SK-N-SH (cell line): ENCODE results near the gene AKR1C2. TPM values are rescaled to one million over a fixed set of nuclear protein-coding genes. Genes with fewer than 3 reads are reported as not detected.
"Not testable (repeated sequence)": the region's sequence is repeated elsewhere in the genome, so short reads cannot be mapped to it uniquely, and the experiment has no call there.

Experiments used
- CTCF ChIA-PET: fragments of 300-600, 350-600 bp; formaldehyde crosslinking; extraction: SDS; loops from one replicate; lab custom pipeline; 2021; lab: Yijun Ruan, JAX
- POLR2A ChIA-PET: fragments of 350-600 bp; sonication (Branson Sonifier 250); formaldehyde crosslinking; extraction: SDS; loops from one replicate; lab custom pipeline; 2020; ENCODE audit warnings: antibody characterized with exemption, inconsistent platforms; lab: Yijun Ruan, JAX
- DNase-seq: peaks from one replicate; pipeline ENCODE4 v3.0.0; 2012
- H2AFZ ChIP-seq: fragments of 200-600 bp; sonication (generic); 2 replicates; pipeline ENCODE4 v1.8.1; 2016; ENCODE audit warnings: antibody characterized with exemption, mild to moderate bottlenecking, low read depth
- H3F3A ChIP-seq: fragments of 200-600 bp; sonication (generic); replicated peaks from 2 replicates; pipeline ENCODE3; 2016; ENCODE audit warnings: antibody characterized with exemption, mild to moderate bottlenecking; ENCODE audit not compliant: insufficient read depth
- H3K27ac ChIP-seq, 2 experiments: fragments of 200-500 bp in 1 of 2; fragments of 200-600 bp in 1 of 2; sonication (Bioruptor generic) in 1 of 2; sonication (generic), shearing (Covaris generic) in 1 of 2; 2 replicates each; pipeline versions ENCODE4 v1.5.1 to v1.6.1; 2014 to 2016; ENCODE audit warnings: low read depth in 2 of 2, inconsistent platforms in 1 of 2, low read length in 1 of 2, mild to moderate bottlenecking in 1 of 2, mixed read lengths in 1 of 2
- H3K27me3 ChIP-seq: fragments of 200-600 bp; sonication (generic), shearing (Covaris generic); 2 replicates; pipeline ENCODE4 v1.6.1; 2016; ENCODE audit warnings: mixed run types; ENCODE audit not compliant: insufficient read depth
- H3K36me3 ChIP-seq, 2 experiments: fragments of 200-500 bp in 1 of 2; fragments of 200-600 bp in 1 of 2; sonication (Bioruptor generic) in 1 of 2; sonication (generic) in 1 of 2; replicated peaks in 1 of 2; 2 replicates each; pipeline versions ENCODE3 to v1.5.1; 2014 to 2016; ENCODE audit warnings: low read length in 1 of 2, mild to moderate bottlenecking in 1 of 2; ENCODE audit not compliant: insufficient read depth in 2 of 2, control insufficient read depth in 1 of 2
- H3K4me1 ChIP-seq, 2 experiments: fragments of 200-500 bp in 1 of 2; fragments of 200-600 bp in 1 of 2; sonication (Bioruptor generic) in 1 of 2; sonication (generic), shearing (Covaris generic) in 1 of 2; 2 replicates each; pipeline versions ENCODE4 v1.5.1 to v1.6.1; 2014 to 2016; ENCODE audit warnings: low read depth in 1 of 2, low read length in 1 of 2, mixed run types in 1 of 2; ENCODE audit not compliant: insufficient read depth in 2 of 2, control insufficient read depth in 1 of 2
- H3K4me2 ChIP-seq: fragments of 200-600 bp; sonication (generic), shearing (Covaris generic); 2 replicates; pipeline ENCODE4 v1.6.1; 2017; ENCODE audit warnings: mixed run types
- H3K4me3 ChIP-seq, 2 experiments: fragments of 200-500 bp in 1 of 2; fragments of 200-600 bp in 1 of 2; sonication (Bioruptor generic) in 1 of 2; sonication (generic), shearing (Covaris generic) in 1 of 2; 2 replicates each; pipeline versions ENCODE4 v1.5.1 to v1.8.1; 2014 to 2016; ENCODE audit warnings: low read depth in 2 of 2, inconsistent platforms in 1 of 2, low read length in 1 of 2, mild to moderate bottlenecking in 1 of 2, mixed read lengths in 1 of 2, moderate library complexity in 1 of 2
- H3K79me2 ChIP-seq: fragments of 200-600 bp; sonication (generic); 2 replicates; pipeline ENCODE4 v1.8.1; 2017; ENCODE audit warnings: mild to moderate bottlenecking; ENCODE audit not compliant: insufficient read depth
- H3K9ac ChIP-seq: fragments of 200-600 bp; sonication (generic); 2 replicates; pipeline ENCODE4 v1.6.1; 2017; ENCODE audit warnings: mixed run types
- H3K9me2 ChIP-seq: fragments of 200-600 bp; sonication (generic); 2 replicates; pipeline ENCODE4 v1.6.1; 2017; ENCODE audit warnings: mixed run types
- H3K9me3 ChIP-seq: fragments of 200-600 bp; sonication (generic); 2 replicates; pipeline ENCODE4 v1.6.1; 2017; ENCODE audit warnings: mixed run types, mild to moderate bottlenecking, moderate library complexity
- H4K20me1 ChIP-seq: fragments of 200-600 bp; sonication (generic); 2 replicates; pipeline ENCODE4 v1.6.1; 2017; ENCODE audit warnings: mild to moderate bottlenecking, mixed run types; ENCODE audit not compliant: insufficient read depth
- FOXJ3 ChIP-seq: sonication (generic); formaldehyde crosslinking; IDR thresholded peaks from 2 replicates; pipeline ENCODE4 v1.5.1; 2020; ENCODE audit warnings: mild to moderate bottlenecking, missing genetic modification reagents
- GABPA ChIP-seq: IDR thresholded peaks from 2 replicates; pipeline ENCODE4 v1.4.0; 2012; ENCODE audit warnings: low read depth, mild to moderate bottlenecking
- MAX ChIP-seq: IDR thresholded peaks from 2 replicates; pipeline ENCODE4 v1.4.0; 2012; ENCODE audit warnings: low read depth
- MEF2A ChIP-seq: IDR thresholded peaks from 2 replicates; pipeline ENCODE4 v1.4.0; 2012; ENCODE audit warnings: low read depth, borderline replicate concordance
- NFIC ChIP-seq: IDR thresholded peaks from 2 replicates; pipeline ENCODE4 v1.4.0; 2012; ENCODE audit warnings: borderline replicate concordance
- NRF1 ChIP-seq: IDR thresholded peaks from 2 replicates; pipeline ENCODE4 v1.6.1; 2012; ENCODE audit warnings: low read depth, mild to moderate bottlenecking, low read length
- PBX3 ChIP-seq: IDR thresholded peaks from 2 replicates; pipeline ENCODE4; 2012
- POLR2AphosphoS5 ChIP-seq: IDR thresholded peaks from 2 replicates; pipeline ENCODE4 v1.6.1; 2012; ENCODE audit warnings: low read depth, low read length
- RAD21 ChIP-seq: IDR thresholded peaks from 2 replicates; pipeline ENCODE4 v1.6.1; 2012; ENCODE audit warnings: mild to moderate bottlenecking, low read length
- REST ChIP-seq: IDR thresholded peaks from 2 replicates; pipeline ENCODE4 v1.6.1; 2012; ENCODE audit warnings: mild to moderate bottlenecking, low read depth, low read length, moderate library complexity
- RFX5 ChIP-seq: IDR thresholded peaks from 2 replicates; pipeline ENCODE4 v1.6.1; 2012; ENCODE audit warnings: mild to moderate bottlenecking, improper control_type of control experiment, low read length
- RXRA ChIP-seq: IDR thresholded peaks from 2 replicates; pipeline ENCODE4 v1.4.0; 2012; ENCODE audit warnings: low read depth, mild to moderate bottlenecking, borderline replicate concordance
- SIN3A ChIP-seq: IDR thresholded peaks from 2 replicates; pipeline ENCODE4 v1.6.1; 2012; ENCODE audit warnings: low read depth, mild to moderate bottlenecking, low read length, moderate library complexity, borderline replicate concordance
- USF2 ChIP-seq: fragments of 150-350 bp; IDR thresholded peaks from 2 replicates; pipeline ENCODE4 v1.6.1; 2017; ENCODE audit warnings: antibody characterized with exemption, low read length, low read depth, borderline replicate concordance
- YY1 ChIP-seq: IDR thresholded peaks from 2 replicates; pipeline ENCODE4 v1.4.0; 2012; ENCODE audit warnings: low read depth, mild to moderate bottlenecking
- WGBS: methylation state at CpG from one replicate; pipeline ENCODE4 v1.1.6; 2017; ENCODE audit warnings: low lambda C conversion rate; 5-methylcytosine and 5-hydroxymethylcytosine counted together
- polyA plus RNA-seq, 3 experiments: library from polyadenylated mRNA; depleted of rRNA; stranded (reverse); fragments of >200 nt; gene quantifications; 2 replicates each; pipeline ENCODE4 v1.2.3, GENCODE V29; 2012

AKR1C2 gene
- polyA plus RNA-seq, 1 of the 3 experiments (the other 2 are of a cell fraction): not detected

GRCh38 chr10:5004501-5004900, 844 bp upstream of the AKR1C2 start:
- H3K36me3 ChIP-seq, CTCF ChIA-PET, POLR2A ChIA-PET: not testable (repeated sequence)

GRCh38 chr10:5004030-5004385, 351 bp upstream of the AKR1C2 start:
- H4K20me1 ChIP-seq, H3K79me2 ChIP-seq, H3K27ac ChIP-seq, H3K9ac ChIP-seq, H3K4me1 ChIP-seq, DNase-seq, H3K4me3 ChIP-seq, H3K9me3 ChIP-seq, H2AFZ ChIP-seq, H3F3A ChIP-seq, POLR2A ChIA-PET, H3K27me3 ChIP-seq, H3K36me3 ChIP-seq, H3K9me2 ChIP-seq, H3K4me2 ChIP-seq, CTCF ChIA-PET: not testable (repeated sequence)
- WGBS: 0% methylated on average over 1 of the region's 1 CpG

More at GRCh38 chr10:5004501-5004900, 844 bp upstream of the AKR1C2 start:
- DNase-seq, H2AFZ ChIP-seq, H3K4me3 ChIP-seq, H3K9me2 ChIP-seq, H3K79me2 ChIP-seq, H3K9me3 ChIP-seq, H3K4me2 ChIP-seq, H3K27ac ChIP-seq, H3K9ac ChIP-seq, H3K27me3 ChIP-seq, H3F3A ChIP-seq, H4K20me1 ChIP-seq, H3K4me1 ChIP-seq: not testable (repeated sequence)

GRCh38 chr10:5002013-5002727, 1.5 kb downstream of the AKR1C2 start:
- H3K4me2 ChIP-seq: no peak overlapping the region
- no peaks in the 10 kb centered on the region for H3K79me2 ChIP-seq
- no peak for DNase-seq
- TF ChIP-seq PBX3: no peak
- no peak for TF ChIP-seq GABPA
- TF ChIP-seq RXRA: no peak
- TF ChIP-seq RFX5: no peak
- no peak for TF ChIP-seq MAX
- TF ChIP-seq FOXJ3 (CRISPR knock-in tag): no peak
- TF ChIP-seq USF2: no peak
- no peak for TF ChIP-seq NFIC
- TF ChIP-seq REST: no peak
- no peak for TF ChIP-seq MEF2A
- TF ChIP-seq RAD21: no peak
- TF ChIP-seq SIN3A: no peak
- TF ChIP-seq POLR2AphosphoS5: no peak
- TF ChIP-seq NRF1: no peak
- TF ChIP-seq YY1: no peak
- H3K4me3 ChIP-seq: no peak overlapping the region
- no peaks in the 10 kb centered on the region for H3K36me3 ChIP-seq
- POLR2A ChIA-PET: no interaction called here
- CTCF ChIA-PET: no interaction called here
- no peak overlapping the region for H2AFZ ChIP-seq
- H3K9me3 ChIP-seq: no peaks in the 10 kb centered on the region
- H4K20me1 ChIP-seq: no peaks in the 10 kb centered on the region
- WGBS: 40% methylated on average over 2 of the region's 2 CpGs
- no peaks in the 10 kb centered on the region; the same call in 1 of the 2 replicates for H3K27me3 ChIP-seq
- no peaks in the 10 kb centered on the region for H3K4me1 ChIP-seq
- no peaks in the 10 kb centered on the region for H3K9me2 ChIP-seq
- no peak overlapping the region for H3K9ac ChIP-seq
- H3F3A ChIP-seq: no peaks in the 10 kb centered on the region
- no peak overlapping the region for H3K27ac ChIP-seq
